Pulmonary artery endothelial cell (primary cell): ENCODE measurements around the gene CDH2. TPM values are rescaled to one million over a fixed set of nuclear protein-coding genes. Genes with fewer than 3 reads are reported as not detected.

Experiments
- DNase-seq: peaks from one replicate; pipeline ENCODE4 v3.0.0-alpha.2; 2011; ENCODE audit warnings: low read depth, low spot score
- total RNA-seq: library from RNA; depleted of rRNA; stranded (reverse); fragments of >200 nt; gene quantifications from 2 replicates; pipeline ENCODE4 v1.2.3, GENCODE V29; 2014

The CDH2 gene
- total RNA-seq, 1 donor from 2014 or later = 36.5 TPM

GRCh38 chr18:28127763-28128658 lies 48.9 kb downstream of the CDH2 start:
- no peak for DNase-seq

GRCh38 chr18:28127228-28127627 lies 49.7 kb downstream of the CDH2 start:
- DNase-seq = no peak

GRCh38 chr18:28126768-28127167 lies 50.2 kb downstream of the CDH2 start:
- DNase-seq = no peak

GRCh38 chr18:28125051-28125450 lies 51.9 kb downstream of the CDH2 start:
- no peak for DNase-seq

GRCh38 chr18:28124131-28125029 lies 52.5 kb downstream of the CDH2 start:
- no peak for DNase-seq

- DNase-seq = no peak
These were observed 53.4 kb downstream of the CDH2 start for GRCh38 chr18:28123401-28124030.

GRCh38 chr18:28120828-28121515 lies 56.0 kb downstream of the CDH2 start:
- no peak for DNase-seq

- no peak for DNase-seq
These were observed 60.5 kb downstream of the CDH2 start for GRCh38 chr18:28116461-28116860.

- peak; percentile 11 for DNase-seq
These were observed 61.8 kb downstream of the CDH2 start for GRCh38 chr18:28115149-28115550.

GRCh38 chr18:28114472-28114871 lies 62.5 kb downstream of the CDH2 start:
- no peak for DNase-seq

GRCh38 chr18:28113271-28114029 lies 63.5 kb downstream of the CDH2 start:
- no peak for DNase-seq

GRCh38 chr18:28112056-28112470 lies 64.9 kb downstream of the CDH2 start:
- no peak for DNase-seq

- DNase-seq = no peak
These were observed 66.0 kb downstream of the CDH2 start for GRCh38 chr18:28110924-28111323.

GRCh38 chr18:28109781-28110560 lies 67.0 kb downstream of the CDH2 start:
- no peak for DNase-seq

GRCh38 chr18:28108814-28109213 lies 68.1 kb downstream of the CDH2 start:
- DNase-seq = no peak

- no peak for DNase-seq
These were observed 68.7 kb downstream of the CDH2 start for GRCh38 chr18:28108254-28108653.

GRCh38 chr18:28099237-28099636 lies 77.7 kb downstream of the CDH2 start:
- no peak for DNase-seq

GRCh38 chr18:28095631-28096030 lies 81.3 kb downstream of the CDH2 start:
- no peak for DNase-seq

- no peak for DNase-seq
These were observed 81.9 kb downstream of the CDH2 start for GRCh38 chr18:28095041-28095440.

GRCh38 chr18:28091197-28091596 lies 85.7 kb downstream of the CDH2 start:
- DNase-seq = no peak
